Upper lobe of left lung (tissue), 6 donors: Measurements from ENCODE around the gene KMT2E. TPM values are rescaled to one million over a fixed set of nuclear protein-coding genes. Genes with fewer than 3 reads are reported as not detected.

Experiments used
- ATAC-seq, 2 donors: fragments of 200-7000 bp; cut with Tn5 transposase; one replicate each; pipeline ENCODE4 v1.9.1; 2022; ENCODE audit warnings: mild to moderate bottlenecking in 2 of 2, moderate library complexity in 2 of 2; ENCODE audit not compliant: low FRiP score in 2 of 2
- DNase-seq, 2 donors: peaks; one replicate each; pipeline ENCODE4 v3.0.0-alpha.2; 2019 to 2020
- H3K27ac ChIP-seq, 4 donors: fragments of 200-600 bp; sonication (generic); one replicate each; pipeline ENCODE4 v1.5.1; 2016 to 2019
- H3K27me3 ChIP-seq, 4 donors: fragments of 200-600 bp; sonication (generic); one replicate each; pipeline ENCODE4 v1.5.1; 2017 to 2019
- H3K36me3 ChIP-seq, 4 donors: fragments of 200-600 bp; sonication (generic); one replicate each; pipeline ENCODE4 v1.5.1; 2016 to 2019
- H3K4me1 ChIP-seq, 4 donors: fragments of 200-600 bp; sonication (generic); one replicate each; pipeline ENCODE4 v1.5.1; 2018 to 2019
- H3K4me3 ChIP-seq, 4 donors: fragments of 200-600 bp; sonication (generic); one replicate each; pipeline ENCODE4 v1.5.1; 2017 to 2019; ENCODE audit warnings: mild to moderate bottlenecking in 2 of 4, moderate library complexity in 1 of 4
- H3K9me3 ChIP-seq, 4 donors: fragments of 200-600 bp; sonication (generic); one replicate each; pipeline ENCODE4 v1.5.1; 2018 to 2019
- CTCF ChIP-seq, 6 experiments: fragments of 450-650 bp in 4 of 6; fragments of 200-600 bp in 2 of 6; sonication (generic) in 2 of 6; IDR thresholded peaks; one replicate each; pipeline ENCODE4 v1.5.1; 2016 to 2019; ENCODE audit warnings: antibody characterized with exemption in 6 of 6
- EP300 ChIP-seq, 4 donors: sonication (generic); formaldehyde crosslinking; IDR thresholded peaks; one replicate each; pipeline ENCODE4 v1.5.1; 2017; ENCODE audit warnings: antibody characterized with exemption in 4 of 4, control low read depth in 2 of 4
- POLR2A ChIP-seq, 4 donors: fragments of 450-650 bp; IDR thresholded peaks; one replicate each; pipeline ENCODE4 v1.5.1; 2016 to 2017; ENCODE audit warnings: antibody characterized with exemption in 4 of 4, mild to moderate bottlenecking in 2 of 4
- POLR2AphosphoS5 ChIP-seq, 2 donors: sonication (generic); formaldehyde crosslinking; IDR thresholded peaks; one replicate each; pipeline ENCODE4 v1.5.1; 2017; ENCODE audit warnings: antibody characterized with exemption in 2 of 2
- WGBS, 2 donors: methylation state at CpG; one replicate each; pipeline ENCODE4 v1.1.5; 2017 to 2018; 5-methylcytosine and 5-hydroxymethylcytosine counted together
- total RNA-seq, 6 donors: library from RNA; depleted of rRNA in 4 of 6; stranded (reverse); fragments of >200 nt in 4 of 6; gene quantifications; one replicate each; pipeline versions ENCODE4 v1.1.0 to v1.2.1, GENCODE V29; 2016 to 2021
- donor health status: DM: no; HTN: no; CAD: no; lungs with moderate emphysema.
- donor health status: DM: no; HTN: yes; CAD: no; lungs with severe emphysema.

The KMT2E gene
- total RNA-seq, 6 donors from 2014 or later = 77.3 to 182 (median 105) TPM

- Histone ChIP-seq H3K27ac (peak overlapping the region in 2 of 4 donors; percentile 12 to 34), H3K9me3 (no peaks in the 10 kb centered on the region), H3K36me3 (no peaks in the 10 kb centered on the region), H3K4me3 (no peak overlapping the region), H3K4me1 (peaks cover 10 to 28% (median 22%) of the 10 kb centered on the region in 4 donors), H3K27me3 (no peaks in the 10 kb centered on the region)
- DNase-seq (no peak), ATAC-seq (no peak)
- TF ChIP-seq EP300 (IDR thresholded peaks at IDR 0.05) = no peak
- no peak for TF ChIP-seq POLR2AphosphoS5 (IDR thresholded peaks at IDR 0.05)
- no peak for TF ChIP-seq CTCF (IDR thresholded peaks at IDR 0.05)
- no peak for TF ChIP-seq POLR2A (IDR thresholded peaks at IDR 0.05)
- WGBS, 2 donors = 76% methylated on average over 4 of the region's 4 CpGs
Measured at GRCh38 chr7:104967595-104967994, 46.4 kb upstream of the KMT2E start.

DNA sequence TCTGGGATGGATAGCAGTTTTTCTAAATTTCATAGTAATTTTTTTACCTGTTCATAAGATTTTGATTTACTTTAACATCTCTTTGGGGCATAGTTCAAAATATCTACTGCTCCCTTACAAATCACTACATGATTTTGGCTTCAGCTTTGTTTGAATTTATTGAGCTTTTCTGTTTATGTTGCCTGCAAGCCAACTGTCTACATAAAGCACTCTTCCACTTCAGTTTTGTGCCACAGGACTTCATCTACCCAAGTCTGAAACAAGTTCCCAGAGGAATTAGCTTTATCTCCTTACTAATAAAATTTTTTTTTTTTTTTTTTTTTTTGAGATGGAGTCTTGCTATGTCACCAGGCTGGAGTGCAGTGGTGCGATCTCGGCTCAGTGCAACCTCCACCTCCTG is 45.4 kb upstream of the KMT2E start:
- peak overlapping the region in 1 of 4 donors; percentile 52 for H3K27ac ChIP-seq
- ATAC-seq (no peak), DNase-seq (no peak)
- no peaks in the 10 kb centered on the region for H3K36me3 ChIP-seq
- no peaks in the 10 kb centered on the region for H3K27me3 ChIP-seq
- H3K9me3 ChIP-seq = no peaks in the 10 kb centered on the region
- peaks cover 14 to 22% (median 18%) of the 10 kb centered on the region in 4 donors for H3K4me1 ChIP-seq
- TF ChIP-seq POLR2A (IDR thresholded peaks at IDR 0.05) = no peak
- TF ChIP-seq POLR2AphosphoS5 (IDR thresholded peaks at IDR 0.05) = no peak
- no peak for TF ChIP-seq EP300 (IDR thresholded peaks at IDR 0.05)
- TF ChIP-seq CTCF (IDR thresholded peaks at IDR 0.05) = no peak
- 74 to 89% methylated on average over 2 of the region's 2 CpGs for WGBS, 2 donors
- no peak overlapping the region for H3K4me3 ChIP-seq

- H3K27ac ChIP-seq = peak overlapping the region in 1 of 4 donors; percentile 52
- TF ChIP-seq EP300 (IDR thresholded peaks at IDR 0.05) = no peak
- no peak for TF ChIP-seq CTCF (IDR thresholded peaks at IDR 0.05)
- TF ChIP-seq POLR2AphosphoS5 (IDR thresholded peaks at IDR 0.05) = no peak
- no peak for TF ChIP-seq POLR2A (IDR thresholded peaks at IDR 0.05)
- WGBS, 2 donors = 60 to 76% methylated on average over 2 of the region's 2 CpGs
Measured at GRCh38 chr7:104969183-104969582, 44.8 kb upstream of the KMT2E start.

DNA sequence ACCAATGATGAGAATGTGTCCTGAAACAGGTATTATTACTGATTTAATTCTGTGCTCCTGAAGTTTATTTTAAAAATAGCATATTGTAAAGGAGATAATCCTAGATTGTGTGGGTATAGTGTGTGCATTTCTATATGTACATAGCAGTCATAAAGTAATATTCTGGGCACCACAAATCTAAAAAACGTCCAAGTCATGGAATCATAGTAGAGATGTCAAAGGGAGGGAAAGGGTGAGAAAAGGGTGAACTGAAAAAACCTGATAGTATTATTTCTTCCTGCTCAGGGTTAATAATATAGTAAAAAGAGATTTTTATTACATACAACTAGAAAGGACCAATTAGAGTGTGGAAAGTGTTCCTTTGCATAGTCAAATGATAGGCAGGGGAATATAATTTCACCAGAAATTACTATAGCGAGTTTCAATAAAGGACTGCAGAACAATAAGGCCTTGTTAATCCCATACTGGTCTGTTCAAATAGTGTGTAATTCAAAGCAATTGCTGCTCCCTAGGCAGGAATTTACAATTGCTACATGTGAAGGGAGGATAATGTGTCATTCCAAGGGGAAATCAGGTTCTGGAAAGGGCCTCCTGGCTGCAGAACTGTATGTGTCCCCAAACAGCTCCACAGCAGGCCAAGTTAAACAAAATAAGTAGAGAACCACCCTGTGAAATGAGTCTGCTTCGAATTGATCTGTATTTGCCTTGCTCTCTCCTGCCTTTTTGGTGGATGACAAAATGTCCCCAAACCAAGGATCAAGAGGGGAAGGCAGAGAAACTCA is 42.5 kb upstream of the KMT2E start:
- Histone ChIP-seq H3K36me3 (no peaks in the 10 kb centered on the region), H3K4me1 (peaks cover 14 to 34% (median 24%) of the 10 kb centered on the region in 4 donors), H3K4me3 (no peak overlapping the region), H3K9me3 (no peaks in the 10 kb centered on the region), H3K27ac (peak overlapping the region; percentile 61 to 77 (median 66)), H3K27me3 (no peaks in the 10 kb centered on the region)
- peak in 2 of 6 experiments; percentile 5 to 21 for TF ChIP-seq CTCF (IDR thresholded peaks at IDR 0.05)
- peak in 1 of 4 donors; percentile 33 for TF ChIP-seq POLR2A (IDR thresholded peaks at IDR 0.05)
- TF ChIP-seq POLR2AphosphoS5 (IDR thresholded peaks at IDR 0.05) = peak in 1 of 2 donors; percentile 26
- TF ChIP-seq EP300 (IDR thresholded peaks at IDR 0.05) = peak in 2 of 4 donors; percentile 55 to 57
- 58 to 73% methylated on average over 3 of the region's 3 CpGs for WGBS, 2 donors
- DNase-seq = peak in 1 of 2 donors; percentile 67
- peak; percentile 70 to 88 for ATAC-seq

More at GRCh38 chr7:104969183-104969582, 44.8 kb upstream of the KMT2E start:
- DNase-seq (peak in 1 of 2 donors; percentile 58), ATAC-seq (no peak)
- Histone ChIP-seq H3K9me3 (no peaks in the 10 kb centered on the region), H3K4me3 (no peak overlapping the region), H3K27me3 (no peaks in the 10 kb centered on the region), H3K4me1 (peaks cover 14 to 26% (median 20%) of the 10 kb centered on the region in 4 donors), H3K36me3 (no peaks in the 10 kb centered on the region)
